HG03378 (cell line): ENCODE data around the gene LDLRAD2.
"Not testable (repeated sequence)": the region's sequence is repeated elsewhere in the genome, so short reads cannot be mapped to it uniquely, and the experiment has no call there.

Experiments used
- ATAC-seq: cut with Tn5 transposase; IDR thresholded peaks from one replicate; pipeline ENCODE4 v1.9.1; 2021; ENCODE audit warnings: mild to moderate bottlenecking, moderate library complexity; ENCODE audit not compliant: unreplicated experiment

LDLRAD2 gene, protein sequence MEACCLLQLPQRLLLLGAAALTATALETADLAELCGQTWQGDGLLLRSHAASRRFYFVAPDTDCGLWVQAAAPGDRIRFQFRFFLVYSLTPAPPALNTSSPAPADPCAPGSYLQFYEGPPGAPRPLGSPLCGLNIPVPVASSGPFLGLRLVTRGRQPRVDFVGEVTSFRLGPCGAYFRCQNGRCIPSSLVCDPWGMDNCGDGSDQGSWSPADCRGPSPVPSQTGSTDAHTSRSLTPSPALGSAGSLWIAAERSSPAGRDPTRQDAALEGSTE

DNA sequence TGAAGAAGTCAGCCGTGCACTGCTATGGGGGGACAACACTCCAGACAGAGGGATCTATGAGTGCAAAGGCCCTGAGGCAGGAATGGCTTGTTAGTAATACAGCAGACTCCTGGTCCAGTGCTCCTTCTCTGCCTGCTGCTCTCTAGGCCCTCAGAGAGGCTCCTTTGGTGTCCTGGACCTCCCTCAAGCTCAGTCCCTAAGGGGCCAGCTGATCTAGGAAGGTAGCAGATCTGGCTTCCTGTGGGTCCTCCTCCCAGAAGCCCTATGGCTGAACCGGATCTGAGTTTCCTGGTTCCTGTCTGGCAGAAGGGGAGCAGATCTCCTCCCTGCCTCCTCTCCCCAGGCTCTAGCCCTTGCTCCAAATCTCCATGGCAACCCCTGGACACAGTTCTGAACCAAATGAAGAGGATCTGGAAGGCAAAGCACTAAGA is at the start of gene LDLRAD2:
LDLRAD2 (plus strand) TSS at position 391 of the 431 bp plus-strand sequence. CDS start 187 bp downstream, outside the sequence.
- ATAC-seq, result no peak

DNA sequence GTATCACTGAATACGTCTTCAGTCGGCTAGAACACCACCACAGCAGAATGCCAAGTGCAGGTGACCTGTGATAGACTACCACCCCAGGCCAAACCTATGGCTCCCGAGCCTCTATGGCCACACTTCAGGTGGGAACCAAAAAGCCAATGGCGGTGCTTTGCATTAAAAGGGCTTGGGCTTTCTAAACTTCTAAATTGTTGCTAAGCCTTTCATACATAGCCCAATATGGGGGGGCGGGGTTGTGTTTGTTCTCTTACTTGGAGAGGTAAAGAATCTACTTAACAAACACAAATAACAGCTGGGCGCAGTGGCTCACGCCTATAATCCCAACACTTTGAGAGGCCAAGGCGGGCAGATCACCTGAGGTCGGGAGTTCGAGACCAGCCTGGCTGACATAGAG is 48.8 kb upstream of the LDLRAD2 start:
- ATAC-seq, result no peak

DNA sequence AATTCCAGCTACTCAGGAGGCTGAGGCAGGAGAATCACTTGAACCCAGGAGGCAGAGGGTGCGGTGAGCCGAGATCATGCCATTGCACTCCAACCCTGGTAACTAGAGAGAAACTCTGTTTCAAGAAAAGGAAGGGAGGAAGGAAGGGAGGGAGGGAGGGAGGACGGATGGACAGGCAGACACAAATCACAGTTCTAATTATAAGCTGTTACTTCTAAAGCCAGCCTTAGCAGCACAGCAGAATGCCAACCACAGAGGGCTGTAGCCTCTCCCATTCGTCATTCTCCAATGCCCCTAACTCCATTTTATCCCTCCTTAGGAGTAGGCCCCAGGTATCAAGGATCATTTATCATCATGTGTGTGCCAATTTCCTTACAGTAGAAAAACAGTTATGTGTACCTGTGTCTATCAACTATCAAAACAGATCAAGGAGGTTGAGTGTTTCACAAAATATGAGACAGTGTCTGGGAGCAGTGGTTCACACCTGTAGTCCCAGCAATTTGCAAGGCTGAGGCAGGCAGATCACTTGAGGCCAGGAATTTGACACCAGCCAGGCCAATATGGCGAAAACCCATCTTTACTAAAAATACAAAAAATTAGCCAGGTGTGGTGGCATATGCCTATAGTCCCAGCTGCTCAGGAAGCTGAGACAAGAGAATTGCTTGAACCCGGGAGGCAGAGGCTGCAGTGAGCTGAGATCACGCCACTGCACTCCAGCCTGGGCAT is 48.2 kb upstream of the LDLRAD2 start:
- ATAC-seq, result no peak

DNA sequence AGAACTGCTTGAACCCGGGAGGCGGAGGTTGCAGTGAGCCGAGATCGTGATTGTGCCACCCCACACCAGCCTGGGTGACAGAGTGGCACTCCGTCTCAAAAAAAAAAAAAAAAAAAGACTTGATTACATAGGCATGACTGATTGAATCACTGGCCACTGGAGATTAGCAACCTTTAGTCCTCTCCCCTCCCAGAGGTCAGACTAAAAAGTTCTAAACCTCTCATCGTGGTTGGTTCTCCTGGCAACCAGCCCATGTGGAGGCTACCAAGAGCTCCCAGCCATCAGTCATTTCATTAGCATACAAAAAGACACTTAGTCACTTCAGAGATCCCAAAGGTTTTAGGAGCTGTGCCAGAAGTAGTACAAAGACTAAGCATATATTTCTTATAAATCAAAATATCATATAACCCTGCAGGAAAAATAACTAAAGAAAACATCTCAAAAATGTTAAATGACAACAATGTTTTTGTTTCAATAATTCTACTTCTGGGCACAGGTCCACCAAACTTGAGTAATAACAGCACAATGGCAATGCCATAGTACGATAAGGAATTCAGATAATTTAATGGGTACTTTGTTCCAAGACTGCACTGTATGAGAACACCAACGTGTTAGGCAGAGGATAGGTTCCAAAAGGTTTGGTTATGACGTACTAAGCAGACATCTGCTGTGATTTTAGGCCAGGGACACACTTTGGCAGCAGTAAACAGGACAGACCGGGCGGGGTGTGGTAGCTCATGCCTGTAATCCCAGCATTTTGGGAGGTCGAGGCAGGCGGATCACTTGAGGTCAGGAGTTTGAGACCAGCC is 47.2 kb upstream of the LDLRAD2 start:
- ATAC-seq, result no peak

DNA sequence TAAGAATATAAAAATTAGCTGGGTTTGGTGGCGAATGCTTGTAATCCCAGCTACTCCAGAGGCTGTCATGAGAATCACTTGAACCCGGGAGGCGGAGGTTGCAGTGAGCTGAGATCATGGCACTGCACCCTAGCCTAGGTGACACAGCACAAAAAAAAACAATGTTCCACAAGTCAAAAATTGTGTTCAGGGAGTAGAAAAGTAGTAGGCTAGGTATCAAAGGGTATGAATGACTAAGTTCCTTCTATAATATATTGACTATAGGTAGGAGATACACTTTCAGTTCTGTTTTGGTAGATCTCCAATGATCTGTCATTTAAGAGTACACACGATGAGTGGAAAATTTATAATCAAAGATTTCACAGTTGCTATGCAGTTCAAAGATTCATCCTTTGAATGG is 45.9 kb upstream of the LDLRAD2 start:
- ATAC-seq, result no peak

DNA sequence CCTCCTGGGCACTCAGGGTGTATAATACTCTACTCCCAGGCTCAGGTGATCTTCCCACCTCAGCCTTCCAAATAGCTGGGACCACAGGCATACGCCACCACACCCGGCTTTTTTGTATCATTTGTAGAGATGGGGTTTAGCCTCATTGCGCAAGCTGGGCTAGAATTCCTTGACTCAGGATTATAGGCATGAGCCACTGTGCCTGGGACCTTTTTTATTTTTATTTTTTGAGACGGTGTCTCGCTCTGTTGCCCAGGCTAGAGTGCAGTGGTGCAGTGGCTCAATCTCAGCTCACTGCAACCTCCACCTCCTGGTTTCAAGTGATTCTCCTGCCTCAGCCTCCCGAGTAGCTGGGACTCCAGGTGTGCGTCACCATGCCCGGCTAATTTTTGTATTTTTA is 45.0 kb upstream of the LDLRAD2 start:
- not testable (repeated sequence) for ATAC-seq

DNA sequence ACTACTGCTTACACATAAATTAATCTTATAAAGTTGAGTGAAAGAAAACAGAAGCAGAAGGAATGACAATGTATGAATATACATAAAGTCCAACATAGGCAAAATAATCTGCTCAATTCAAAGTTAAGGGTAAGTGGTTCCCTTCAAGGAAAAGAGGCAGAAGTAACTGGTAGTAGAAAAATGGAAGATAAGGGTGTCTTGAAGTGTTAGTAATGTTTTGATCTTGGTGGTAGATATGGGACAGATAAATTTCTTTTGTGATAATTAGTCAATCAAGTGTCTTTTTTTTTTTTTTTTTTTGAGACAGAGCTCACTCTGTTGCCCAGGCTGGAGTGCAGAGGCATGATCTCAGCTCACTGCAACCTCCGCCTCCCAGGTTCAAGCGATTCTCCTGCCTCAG is 41.9 kb upstream of the LDLRAD2 start:
- no peak for ATAC-seq

DNA sequence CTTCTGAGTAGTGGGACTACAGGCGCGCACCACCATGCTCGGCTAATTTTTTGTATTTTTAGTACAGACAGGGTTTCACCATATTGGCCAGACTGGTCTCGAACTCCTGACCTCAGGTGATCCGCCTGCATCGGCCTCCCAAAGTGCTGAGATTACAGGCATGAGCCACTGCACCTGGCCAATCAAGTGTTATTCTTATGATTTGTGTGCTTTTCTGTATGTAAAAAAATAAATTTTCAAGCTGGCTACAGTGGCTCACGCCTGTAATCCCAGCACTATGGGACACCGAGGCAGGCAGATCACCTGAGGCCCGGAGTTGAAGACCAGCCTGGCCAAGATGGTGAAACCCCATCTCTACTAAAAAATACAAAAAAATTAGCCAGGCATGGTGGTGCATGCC is 41.5 kb upstream of the LDLRAD2 start:
- not testable (repeated sequence) for ATAC-seq

DNA sequence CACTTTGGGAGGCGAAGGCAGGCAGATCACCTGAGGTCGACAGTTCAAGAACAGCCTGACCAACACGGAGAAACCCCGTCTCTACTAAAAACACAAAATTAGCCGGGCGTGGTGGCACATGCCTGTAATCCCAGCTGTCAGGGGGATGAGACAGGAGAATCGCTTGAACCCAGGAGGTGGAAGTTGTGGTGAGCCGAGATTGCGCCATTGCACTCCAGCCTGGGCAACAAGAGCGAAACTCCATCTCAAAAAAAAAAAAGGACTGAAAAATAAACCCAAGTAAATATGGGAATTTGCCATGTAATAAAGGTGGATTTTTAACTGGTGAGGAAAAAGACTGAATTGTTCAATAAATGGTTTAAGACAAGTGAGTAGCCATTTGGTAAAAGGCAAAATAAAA is 40.4 kb upstream of the LDLRAD2 start:
- not testable (repeated sequence) for ATAC-seq

DNA sequence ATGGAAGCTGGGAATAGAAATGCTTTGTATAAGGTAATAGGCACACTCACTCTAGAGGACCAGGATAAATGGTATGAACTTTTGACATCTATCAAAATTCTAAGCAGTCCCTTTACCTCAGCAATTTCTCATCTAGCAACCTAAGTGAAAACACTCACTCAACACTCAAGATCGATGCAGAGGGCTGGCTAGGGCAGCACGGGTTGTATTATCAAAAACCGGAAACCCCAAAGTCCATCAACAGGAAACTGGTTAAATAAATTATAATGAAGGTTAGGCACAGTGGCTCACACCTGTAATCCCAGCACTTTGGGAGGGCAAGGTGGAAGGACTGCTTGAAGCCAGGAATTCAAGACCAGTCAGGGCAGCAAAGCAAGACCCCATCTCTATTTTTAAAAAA is 38.5 kb upstream of the LDLRAD2 start:
- peak; percentile 56 for ATAC-seq

DNA sequence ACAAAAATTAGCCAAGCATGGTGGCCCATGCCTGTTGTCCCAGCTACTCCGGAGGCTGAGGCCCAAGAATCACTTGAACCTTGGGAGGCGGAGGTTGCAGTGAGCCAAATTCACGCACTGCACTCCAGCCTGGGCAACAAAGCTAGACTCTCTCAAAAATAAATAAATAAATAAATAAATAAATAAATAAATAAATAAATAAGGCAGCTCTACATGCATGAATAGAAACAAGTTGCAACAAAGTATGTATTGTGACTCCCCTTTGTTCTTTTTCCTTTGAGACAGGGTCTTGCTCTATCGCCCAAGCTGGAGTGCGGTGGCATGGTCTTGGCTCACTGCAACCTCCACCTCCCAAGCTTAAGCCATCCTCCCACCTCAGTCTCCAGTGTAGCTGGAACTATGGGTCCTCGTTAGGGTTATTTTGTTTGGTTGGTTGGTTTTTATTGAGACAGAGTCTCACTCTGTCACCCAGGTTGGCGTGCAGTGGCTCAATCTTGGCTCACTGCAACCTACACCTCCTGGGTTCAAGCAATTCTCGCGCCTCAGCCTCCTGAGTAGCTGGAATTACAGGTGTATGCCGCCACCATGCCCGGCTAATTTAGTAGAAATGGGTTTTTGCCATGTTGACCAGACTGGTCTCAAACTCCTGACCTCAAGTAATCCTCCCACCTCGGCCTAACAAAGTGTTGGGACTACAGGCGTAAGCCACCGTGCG is 37.1 kb upstream of the LDLRAD2 start:
- no peak for ATAC-seq

DNA sequence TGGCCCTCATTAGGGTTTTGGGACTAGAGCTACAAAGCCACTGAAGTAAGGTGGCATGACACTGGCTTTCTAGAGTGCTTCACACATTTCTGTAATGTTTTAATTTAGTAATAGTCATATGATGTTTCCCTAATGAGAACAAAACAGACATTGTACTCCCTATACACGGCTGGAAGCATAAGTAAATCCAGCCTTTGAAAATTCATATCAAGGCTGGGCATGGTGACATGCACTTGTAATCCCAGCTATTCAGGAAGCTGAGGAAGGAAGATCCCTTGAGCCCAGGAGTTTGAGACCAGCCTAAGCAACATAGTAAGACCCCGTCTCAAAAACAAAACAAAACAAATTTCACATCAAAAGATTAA is 36.5 kb upstream of the LDLRAD2 start:
- no peak for ATAC-seq

DNA sequence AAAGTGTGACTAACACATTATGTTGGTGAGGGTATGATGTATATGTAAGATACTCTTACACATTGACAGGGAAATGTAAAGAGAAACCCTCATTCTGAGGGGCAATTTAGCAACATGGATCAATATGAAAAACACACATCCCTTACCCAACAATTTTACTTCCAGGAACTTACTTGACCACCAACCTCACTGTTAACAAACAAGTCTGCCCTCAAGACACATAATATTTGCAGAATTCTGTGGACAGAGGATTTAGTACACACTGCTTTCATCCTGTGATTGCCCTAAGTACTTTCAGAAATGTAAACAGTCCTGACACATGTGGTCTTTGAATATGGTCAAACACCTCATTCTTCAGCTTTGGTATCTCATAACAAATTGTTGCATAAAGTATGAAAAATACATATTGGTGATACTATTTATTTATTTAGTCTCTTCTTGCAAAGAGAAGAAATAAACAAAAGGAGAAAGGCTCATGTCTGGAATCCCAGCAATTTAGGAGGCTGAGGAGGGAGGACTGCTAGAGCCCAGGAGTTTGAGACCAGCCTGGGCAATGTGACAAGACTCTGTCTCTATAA is 36.0 kb upstream of the LDLRAD2 start:
- no peak for ATAC-seq

DNA sequence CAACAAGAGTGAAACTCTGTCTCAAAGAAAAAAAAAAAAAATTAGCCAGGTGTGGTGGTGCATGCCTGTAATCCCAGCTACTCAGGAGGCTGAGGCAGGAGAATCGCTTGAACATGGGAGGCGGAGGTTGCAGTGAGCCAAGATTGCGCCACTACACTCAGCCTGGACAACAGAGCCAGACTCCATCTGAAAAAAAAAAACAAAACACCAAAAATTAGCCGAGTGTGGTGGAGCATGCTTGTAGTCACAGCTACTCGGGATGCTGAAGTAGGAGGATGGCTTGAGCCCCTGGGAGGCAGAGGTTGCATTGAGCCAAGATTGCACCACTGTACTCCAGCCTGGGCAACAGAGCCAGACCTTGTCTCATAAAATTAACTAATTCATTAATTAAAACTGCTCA is 35.1 kb upstream of the LDLRAD2 start:
- ATAC-seq, result not testable (repeated sequence)

DNA sequence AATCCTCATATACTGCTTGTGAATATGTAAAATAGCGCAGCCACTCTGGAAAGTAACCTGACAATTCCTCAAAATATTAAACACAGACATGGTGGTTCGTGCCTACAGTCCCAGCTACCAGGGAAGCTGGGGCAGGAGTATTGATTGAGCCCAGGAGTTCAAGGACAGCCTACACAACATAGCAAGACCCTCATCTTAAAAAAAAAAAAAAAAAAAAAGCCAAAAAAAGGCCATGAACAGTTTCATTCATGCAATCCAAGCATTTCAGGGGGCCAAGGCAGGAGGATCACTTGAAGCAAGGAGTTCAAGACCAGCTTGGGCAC is 33.7 kb upstream of the LDLRAD2 start:
- no peak for ATAC-seq

DNA sequence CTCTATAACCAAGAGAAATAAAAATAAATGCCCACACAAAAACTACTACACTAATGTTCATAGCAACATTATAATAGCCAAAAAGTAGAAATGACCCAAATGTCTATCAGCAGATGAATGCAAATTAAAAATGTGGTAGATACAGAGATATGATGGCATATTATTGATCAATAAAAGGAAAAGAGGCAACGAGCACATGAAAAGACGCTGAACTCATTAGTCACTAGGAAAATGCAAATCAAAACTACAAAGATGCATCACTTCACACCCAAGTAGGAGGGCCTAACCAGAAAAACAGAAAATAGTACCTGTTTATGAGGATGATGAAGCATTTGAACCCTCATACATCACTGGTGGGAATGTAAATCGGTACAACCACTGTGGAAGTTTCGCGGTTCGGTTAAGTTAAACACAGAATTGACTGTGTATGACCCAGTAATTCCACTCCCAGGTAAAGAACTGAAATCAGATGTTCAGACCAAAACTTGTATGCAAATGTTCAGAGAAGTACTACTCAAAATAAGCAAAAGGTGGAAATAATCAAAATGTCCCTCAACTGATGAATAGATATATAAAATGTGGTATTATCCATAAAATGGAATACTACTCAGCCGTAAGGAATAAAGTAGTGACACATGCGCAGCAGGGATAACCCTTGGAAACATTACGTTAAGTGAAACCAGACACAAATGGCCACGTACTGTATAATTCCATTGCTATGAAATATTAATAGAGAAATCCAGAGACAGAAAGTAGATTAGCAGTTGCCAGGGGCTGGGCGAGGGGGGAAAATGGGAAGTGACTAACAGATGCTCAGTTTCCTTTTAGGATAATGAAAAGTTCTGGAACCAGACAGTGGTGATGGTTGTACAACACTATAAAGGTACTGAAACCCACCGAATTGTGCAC is 32.2 kb upstream of the LDLRAD2 start:
- ATAC-seq, result peak; percentile 32

DNA sequence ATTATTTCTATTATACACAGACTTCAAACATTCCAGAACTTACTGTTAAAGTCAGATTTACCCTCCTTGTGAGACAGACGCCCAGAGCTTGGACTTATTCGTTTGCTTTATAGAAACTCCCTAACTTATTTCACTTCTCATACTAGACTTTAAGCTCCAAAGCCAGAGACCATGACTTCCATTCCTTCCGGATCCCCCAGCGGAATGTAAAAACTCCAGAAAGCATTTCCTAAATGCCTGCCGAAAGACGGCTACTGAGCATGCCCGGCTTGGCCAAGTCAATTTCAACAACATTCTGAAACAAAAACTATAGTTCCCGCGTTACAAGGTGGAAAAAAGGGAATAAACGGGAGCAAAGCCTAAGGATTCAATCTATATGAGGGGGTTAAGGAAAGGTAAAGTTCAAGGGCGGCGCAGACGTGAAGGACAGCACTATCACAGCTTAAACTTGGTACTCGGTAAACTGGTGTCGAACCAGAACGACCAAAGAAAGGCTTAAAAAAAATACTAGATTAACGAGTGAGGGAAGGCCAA is 30.2 kb upstream of the LDLRAD2 start:
- no peak for ATAC-seq

DNA sequence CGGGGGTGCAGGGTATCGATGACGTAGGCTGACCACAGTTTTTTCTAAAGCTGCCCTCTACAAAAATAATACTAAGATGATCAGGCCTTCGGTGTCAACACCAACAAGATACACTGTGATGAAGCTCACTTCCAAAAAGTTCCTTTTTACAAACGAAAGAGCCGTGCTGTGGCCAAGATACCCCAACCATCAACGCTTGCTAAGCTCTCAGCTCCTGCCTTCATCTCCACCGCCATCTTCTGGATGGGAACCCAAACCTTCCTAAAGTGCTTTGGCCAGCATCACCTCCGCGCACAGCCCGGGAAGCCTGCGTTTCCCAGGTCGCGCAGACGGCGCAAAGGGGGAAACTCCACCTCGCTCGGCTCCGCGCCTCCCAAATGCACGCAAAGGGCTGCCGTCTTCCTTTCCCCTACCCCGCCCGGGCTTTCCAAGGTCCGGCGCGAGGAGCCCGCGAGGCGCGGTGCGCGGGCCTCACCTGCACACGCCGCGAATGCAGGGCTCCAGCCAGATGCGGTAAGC is 29.7 kb upstream of the LDLRAD2 start:
- peak; percentile 28 for ATAC-seq
